Spleen (tissue), 11 donors: ENCODE results near the gene SLC2A3. TPM values are rescaled to one million over a fixed set of nuclear protein-coding genes. Genes with fewer than 3 reads are reported as not detected.
A peak's percentile ranks its signal among the peaks of the same experiment; 100 is the strongest.

Experiments used
- DNase-seq: peaks from one replicate; pipeline ENCODE4 v3.0.0-alpha.2; 2020
- H3K27ac ChIP-seq, 8 donors: fragments of 200-600 bp; sonication (generic) in 7 of 8; 1 replicate in 4 of 8; 2 replicates in 4 of 8; pipeline versions ENCODE4 v1.5.0 to v1.8.0; 2016 to 2021; ENCODE audit warnings: inconsistent platforms in 4 of 8, mild to moderate bottlenecking in 4 of 8, moderate library complexity in 1 of 8
- H3K27me3 ChIP-seq, 7 donors: fragments of 200-600 bp; sonication (generic) in 6 of 7; replicated peaks in 1 of 7; 1 replicate in 4 of 7; 2 replicates in 3 of 7; pipeline versions ENCODE4 v1.5.0 to v1.8.0; 2016 to 2021; ENCODE audit warnings: inconsistent platforms in 3 of 7, mild to moderate bottlenecking in 1 of 7
- H3K36me3 ChIP-seq, 6 donors: fragments of 200-600 bp; sonication (generic) in 5 of 6; 1 replicate in 4 of 6; 2 replicates in 2 of 6; pipeline versions ENCODE4 v1.5.0 to v1.8.0; 2016 to 2021; ENCODE audit warnings: inconsistent platforms in 2 of 6
- H3K4me1 ChIP-seq, 6 donors: fragments of 200-600 bp; sonication (generic) in 5 of 6; 1 replicate in 3 of 6; 2 replicates in 3 of 6; pipeline versions ENCODE4 v1.5.0 to v1.8.0; 2016 to 2021; ENCODE audit warnings: inconsistent platforms in 3 of 6
- H3K4me3 ChIP-seq, 8 donors: fragments of 200-600 bp; sonication (generic) in 7 of 8; 1 replicate in 4 of 8; 2 replicates in 4 of 8; pipeline versions ENCODE4 v1.5.0 to v1.8.0; 2016 to 2021; ENCODE audit warnings: inconsistent platforms in 4 of 8, mild to moderate bottlenecking in 4 of 8, moderate library complexity in 2 of 8
- H3K9me3 ChIP-seq, 8 donors: fragments of 200-600 bp; sonication (generic) in 7 of 8; 1 replicate in 4 of 8; 2 replicates in 4 of 8; pipeline versions ENCODE4 v1.5.0 to v1.8.0; 2016 to 2021; ENCODE audit warnings: inconsistent platforms in 4 of 8
- CTCF ChIP-seq, 11 experiments: fragments of 200-600 bp in 7 of 11; fragments of 450-650 bp in 4 of 11; sonication (generic) in 4 of 11; IDR thresholded peaks in 8 of 11; conservative IDR thresholded peaks in 3 of 11; 1 replicate in 7 of 11; 2 replicates in 4 of 11; pipeline versions ENCODE4 v1.4.0 to v1.8.0; 2016 to 2021; ENCODE audit warnings: antibody characterized with exemption in 11 of 11, inconsistent platforms in 4 of 11, mild to moderate bottlenecking in 1 of 11
- POLR2A ChIP-seq, 3 donors: fragments of 450-650 bp; IDR thresholded peaks; one replicate each; pipeline ENCODE4 v1.5.1; 2017; ENCODE audit warnings: antibody characterized with exemption in 3 of 3, mild to moderate bottlenecking in 1 of 3
- POLR2AphosphoS5 ChIP-seq, 3 donors: sonication (generic); formaldehyde crosslinking; IDR thresholded peaks; one replicate each; pipeline ENCODE4 v1.5.1; 2017; ENCODE audit warnings: antibody characterized with exemption in 3 of 3
- WGBS, 5 donors: extraction: QIAGEN DNeasy Blood & Tissue Kit in 3 of 5; methylation state at CpG; one replicate each; pipeline versions ENCODE4 v1.1.5 to v1.1.7; 2013 to 2018; 5-methylcytosine and 5-hydroxymethylcytosine counted together
- intact Hi-C: fragments of 100-400 bp; cut with DNase I; formaldehyde crosslinking; loops from one replicate; pipeline ENCODE4 v1.15.0; 2023; ENCODE audit warnings: low total_unique reads
- polyA plus RNA-seq, 3 donors: library from polyadenylated mRNA; stranded (reverse); fragments of 200-250 nt; gene quantifications; one replicate each; pipeline ENCODE4 v1.2.1, GENCODE V29; 2013
- small RNA-seq, 4 donors: library from RNA; depleted of rRNA; stranded (forward); fragments of <200 nt; gene quantifications; one replicate each; pipeline ENCODE3, GENCODE V24; 2016
- total RNA-seq, 7 donors: library from RNA; depleted of rRNA in 3 of 7; stranded (reverse); fragments of >200 nt in 3 of 7; fragmentation: NEBNext Ultra II Directional in 4 of 7; extraction: Animal tissue kit (Norgen Biotek cat#: 25700) in 4 of 7; gene quantifications; one replicate each; pipeline versions ENCODE4 v1.1.0 to v1.2.1, GENCODE V29; 2016 to 2021
- donor health status: healthy with polysubstance abuse.
- donor health status: DM: no; HTN: no; CAD: no; lungs with moderate emphysema.
- donor health status: DM: no; HTN: no; CAD: no.
- donor health status: Bipolar disorder and iron deficiency.
- donor health status: healthy.
- donor health status: DM: no; HTN: no; CAD: no.
- donor health status: DM: yes; HTN: yes; CAD: no.

Gene SLC2A3
- total and polyA plus RNA-seq, 10 donors: 10.7 to 869 (median 152) TPM

- no peak for TF ChIP-seq POLR2A (IDR thresholded peaks at IDR 0.05)
- no peak for TF ChIP-seq CTCF (IDR thresholded peaks at IDR 0.05 in 8 of 11, conservative IDR thresholded peaks at IDR 0.05 in 3 of 11)
- TF ChIP-seq POLR2AphosphoS5 (IDR thresholded peaks at IDR 0.05): no peak
- Histone ChIP-seq H3K36me3 (no peaks in the 10 kb centered on the region), H3K27ac (no peak within 1 kb of the TSS), H3K4me3 (peak within 1 kb of the TSS in 3 of 8 donors; percentile 2 to 39 (median 8)), H3K27me3 (peaks cover 0 to 42% (median 19%) of the 10 kb centered on the region in 7 donors), H3K9me3 (no peaks in the 10 kb centered on the region), H3K4me1 (peaks cover 0 to 8% (median 0%) of the 10 kb centered on the region in 6 donors)
- WGBS, 5 donors: 14 to 24% (median 17%) methylated on average over 47 to 65 of the region's 65 CpGs
- DNase-seq: no peak
- intact Hi-C loops: no loop called here
Measured at GRCh38 chr12:7872566-7873319, 63.2 kb downstream of the SLC2A3 start, which contains the start of gene SLC2A14. Gene SLC2A14, minus strand, starts transcription at chr12:7872915. Its CDS starts 3,035 bp downstream, at chr12:7869880.

DNA sequence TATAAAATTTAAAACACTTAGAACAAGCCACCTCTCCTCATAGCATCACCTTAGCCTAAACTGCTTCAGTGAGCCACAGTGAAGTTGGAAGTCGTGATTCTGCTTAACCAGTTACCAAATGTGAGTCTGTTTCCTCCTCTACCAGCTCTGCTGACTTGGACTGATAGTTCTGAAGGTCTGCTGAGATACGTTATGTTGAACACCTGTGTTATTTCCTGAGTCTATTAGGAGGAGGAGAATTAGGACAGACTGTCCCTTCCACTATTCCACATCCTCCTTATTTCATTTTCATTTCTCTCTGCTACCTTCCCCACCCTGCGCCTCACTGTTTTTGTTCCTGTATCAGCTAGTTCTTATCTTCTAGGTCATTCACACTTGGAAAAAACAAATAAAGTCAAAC lies 65.7 kb downstream of the SLC2A3 start:
- peaks cover 0 to 8% (median 0%) of the 10 kb centered on the region in 6 donors for H3K4me1 ChIP-seq
- intact Hi-C loops: no loop called here
- H3K27ac ChIP-seq: no peak overlapping the region
- H3K4me3 ChIP-seq: no peak overlapping the region
- H3K9me3 ChIP-seq: no peaks in the 10 kb centered on the region
- peaks cover 0 to 42% (median 19%) of the 10 kb centered on the region in 7 donors for H3K27me3 ChIP-seq
- DNase-seq: no peak
- no peaks in the 10 kb centered on the region for H3K36me3 ChIP-seq
- TF ChIP-seq POLR2A (IDR thresholded peaks at IDR 0.05) (no peak), POLR2AphosphoS5 (IDR thresholded peaks at IDR 0.05) (no peak), CTCF (IDR thresholded peaks at IDR 0.05 in 8 of 11, conservative IDR thresholded peaks at IDR 0.05 in 3 of 11) (no peak)
- WGBS, 5 donors: 46 to 61% (median 49%) methylated on average over 3 of the region's 3 CpGs

Small RNAs within 50 kb of the gene (small RNA-seq; reads per million reads assigned to genes)
- gene RF00019: 0 reads per million in 4 donors

Other genes starting within 250 kb of the SLC2A3 start
- gene GDF3, start 240.4 kb downstream of the SLC2A3 start, total RNA-seq: 1 to 10 TPM in 3 of 7 donors, under 1 TPM in 3, not detected in 1; 0.57 to 1.7 (median 0.97) TPM
- under 1 TPM; 0.10 to 0.42 (median 0.22) TPM for gene GDF3, start 240.4 kb downstream of the SLC2A3 start, polyA plus RNA-seq
- gene DPPA3, start 224.8 kb downstream of the SLC2A3 start, total RNA-seq: not detected
- not detected for gene DPPA3, start 224.8 kb downstream of the SLC2A3 start, polyA plus RNA-seq
- gene CLEC4C, start 188.8 kb downstream of the SLC2A3 start, total RNA-seq: 1 to 10 TPM in 5 of 7 donors, not detected in 2; 1.0 to 4.3 (median 1.3) TPM
- under 1 TPM in 1 of 3 donors, not detected in 2; 0.26 TPM for gene CLEC4C, start 188.8 kb downstream of the SLC2A3 start, polyA plus RNA-seq
- not detected for gene NANOGNB, start 171.0 kb downstream of the SLC2A3 start, total RNA-seq
- not detected for gene NANOGNB, start 171.0 kb downstream of the SLC2A3 start, polyA plus RNA-seq
- under 1 TPM in 4 of 7 donors, not detected in 3; 0.09 to 0.66 (median 0.44) TPM for gene NANOG, start 146.8 kb downstream of the SLC2A3 start, total RNA-seq
- gene NANOG, start 146.8 kb downstream of the SLC2A3 start, polyA plus RNA-seq: under 1 TPM in 1 of 3 donors, not detected in 2; 0.02 TPM
- gene SLC2A14, start 63.3 kb downstream of the SLC2A3 start, total RNA-seq: 1 to 10 TPM in 3 of 7 donors, under 1 TPM in 2, not detected in 2; 0.37 to 7.4 (median 2.9) TPM
- gene SLC2A14, start 63.3 kb downstream of the SLC2A3 start, polyA plus RNA-seq: not detected
- gene FOXJ2, start 96.5 kb upstream of the SLC2A3 start, total RNA-seq: 10 to 100 TPM; 15.5 to 20.9 (median 18.4) TPM
- gene FOXJ2, start 96.5 kb upstream of the SLC2A3 start, polyA plus RNA-seq: 1 to 10 TPM; 3.7 to 6.5 (median 5.6) TPM
- 10 to 100 TPM; 22.2 to 43.6 (median 36.6) TPM for gene C3AR1, start 130.2 kb upstream of the SLC2A3 start, total RNA-seq
- gene C3AR1, start 130.2 kb upstream of the SLC2A3 start, polyA plus RNA-seq: 1 to 10 TPM; 6.9 to 9.8 (median 7.9) TPM
- 10 to 100 TPM; 33.4 to 46.6 (median 36.6) TPM for gene NECAP1, start 146.1 kb upstream of the SLC2A3 start, total RNA-seq
- gene NECAP1, start 146.1 kb upstream of the SLC2A3 start, polyA plus RNA-seq: 10 to 100 TPM; 13.9 to 22.8 (median 15.4) TPM
- 10 to 100 TPM in 2 of 7 donors, 1 to 10 TPM in 5; 5.2 to 19.6 (median 8.2) TPM for gene CLEC4A, start 187.4 kb upstream of the SLC2A3 start, total RNA-seq
- 10 to 100 TPM in 2 of 3 donors, 1 to 10 TPM in 1; 8.4 to 15.3 (median 10.3) TPM for gene CLEC4A, start 187.4 kb upstream of the SLC2A3 start, polyA plus RNA-seq
- gene ZNF705A, start 220.8 kb upstream of the SLC2A3 start, total RNA-seq: under 1 TPM in 1 of 7 donors, not detected in 6; 0.19 TPM
- gene ZNF705A, start 220.8 kb upstream of the SLC2A3 start, polyA plus RNA-seq: not detected